HG02885 (cell line): ENCODE data around the gene TRAF1.

Experiments
- ATAC-seq: cut with Tn5 transposase; IDR thresholded peaks from one replicate; pipeline ENCODE4 v1.9.1; 2021; ENCODE audit warnings: mild to moderate bottlenecking; ENCODE audit not compliant: unreplicated experiment, poor library complexity

Gene TRAF1

GRCh38 chr9:120855827-120856670 is 70.5 kb downstream of the TRAF1 start:
- no peak for ATAC-seq

GRCh38 chr9:120854596-120855327 is 71.8 kb downstream of the TRAF1 start:
- no peak for ATAC-seq

GRCh38 chr9:120853198-120853597 is 73.4 kb downstream of the TRAF1 start:
- ATAC-seq: no peak
